Smooth muscle cell (in vitro differentiated cells): ENCODE results near the gene PKLR. TPM values are rescaled to one million over a fixed set of nuclear protein-coding genes. Genes with fewer than 3 reads are reported as not detected.

Experiments
- DNase-seq: peaks from one replicate; lab custom pipeline; 2025; ENCODE audit not compliant: unreplicated experiment; lab: John Stamatoyannopoulos, UW
- H2AFZ ChIP-seq: fragments of 200-600 bp; sonication (generic); 2 replicates; pipeline ENCODE4 v1.6.0; 2016; ENCODE audit warnings: antibody characterized with exemption, low read depth, mild to moderate bottlenecking
- H3F3A ChIP-seq: fragments of 200-600 bp; sonication (generic); 2 replicates; pipeline ENCODE4 v1.6.0; 2017; ENCODE audit warnings: antibody characterized with exemption, low read depth
- H3K27ac ChIP-seq: fragments of 200-600 bp; sonication (generic); 2 replicates; pipeline ENCODE4 v1.5.1; 2016; ENCODE audit warnings: low read depth, mild to moderate bottlenecking
- H3K27me3 ChIP-seq: fragments of 200-600 bp; sonication (generic); 2 replicates; pipeline ENCODE4 v1.6.1; 2016; ENCODE audit warnings: low read depth, mild to moderate bottlenecking
- H3K36me3 ChIP-seq: fragments of 200-600 bp; sonication (generic); 2 replicates; pipeline ENCODE4 v1.5.1; 2016; ENCODE audit warnings: low read depth
- H3K4me1 ChIP-seq: fragments of 200-600 bp; sonication (generic); 2 replicates; pipeline ENCODE4 v1.5.1; 2016; ENCODE audit warnings: low read depth
- H3K4me2 ChIP-seq: fragments of 200-600 bp; sonication (generic); 2 replicates; pipeline ENCODE4 v1.6.0; 2016; ENCODE audit warnings: mild to moderate bottlenecking
- H3K4me3 ChIP-seq: fragments of 200-600 bp; sonication (generic); 2 replicates; pipeline ENCODE4 v1.5.1; 2016; ENCODE audit warnings: mild to moderate bottlenecking
- H3K79me2 ChIP-seq: fragments of 200-600 bp; sonication (generic); 2 replicates; pipeline ENCODE4 v1.6.0; 2016; ENCODE audit warnings: low read depth, mild to moderate bottlenecking
- H3K9ac ChIP-seq: fragments of 200-600 bp; sonication (generic); 2 replicates; pipeline ENCODE4 v1.6.0; 2016; ENCODE audit warnings: low read depth
- H3K9me3 ChIP-seq: fragments of 200-600 bp; sonication (generic); replicated peaks from 2 replicates; pipeline ENCODE4 v1.5.1; 2016; ENCODE audit warnings: low read depth
- H4K20me1 ChIP-seq: fragments of 200-600 bp; sonication (generic); 2 replicates; pipeline ENCODE4 v1.6.0; 2016; ENCODE audit warnings: low read depth
- WGBS: methylation state at CpG from one replicate; pipeline ENCODE4 v1.1.7; 2016; ENCODE audit warnings: low lambda C conversion rate; 5-methylcytosine and 5-hydroxymethylcytosine counted together
- polyA plus RNA-seq: library from polyadenylated mRNA; unstranded; fragments of >200 nt; fragmentation: Nextera tagmentation; extraction: Ambion mirVana; gene quantifications from 2 replicates; pipeline ENCODE4 v1.2.1, GENCODE V29; 2016
- total RNA-seq: library from RNA; depleted of rRNA; stranded (reverse); fragments of >200 nt; gene quantifications from 2 replicates; pipeline ENCODE4 v1.2.3, GENCODE V29; 2014
- TF ChIP-seq, protein P1 (sequence below): fragments of 200-600 bp; sonication (generic); IDR thresholded peaks from 2 replicates; pipeline ENCODE4 v1.5.1; 2017; ENCODE audit warnings: borderline replicate concordance, mild to moderate bottlenecking, antibody characterized with exemption; ENCODE audit not compliant: insufficient read depth, poor library complexity, severe bottlenecking

PKLR gene
- total and polyA plus RNA-seq, 2 experiments from 2014 or later, result not detected

GRCh38 chr1:155309423-155310021, 8.3 kb upstream of the PKLR start:
- TF ChIP-seq, protein P1, sequence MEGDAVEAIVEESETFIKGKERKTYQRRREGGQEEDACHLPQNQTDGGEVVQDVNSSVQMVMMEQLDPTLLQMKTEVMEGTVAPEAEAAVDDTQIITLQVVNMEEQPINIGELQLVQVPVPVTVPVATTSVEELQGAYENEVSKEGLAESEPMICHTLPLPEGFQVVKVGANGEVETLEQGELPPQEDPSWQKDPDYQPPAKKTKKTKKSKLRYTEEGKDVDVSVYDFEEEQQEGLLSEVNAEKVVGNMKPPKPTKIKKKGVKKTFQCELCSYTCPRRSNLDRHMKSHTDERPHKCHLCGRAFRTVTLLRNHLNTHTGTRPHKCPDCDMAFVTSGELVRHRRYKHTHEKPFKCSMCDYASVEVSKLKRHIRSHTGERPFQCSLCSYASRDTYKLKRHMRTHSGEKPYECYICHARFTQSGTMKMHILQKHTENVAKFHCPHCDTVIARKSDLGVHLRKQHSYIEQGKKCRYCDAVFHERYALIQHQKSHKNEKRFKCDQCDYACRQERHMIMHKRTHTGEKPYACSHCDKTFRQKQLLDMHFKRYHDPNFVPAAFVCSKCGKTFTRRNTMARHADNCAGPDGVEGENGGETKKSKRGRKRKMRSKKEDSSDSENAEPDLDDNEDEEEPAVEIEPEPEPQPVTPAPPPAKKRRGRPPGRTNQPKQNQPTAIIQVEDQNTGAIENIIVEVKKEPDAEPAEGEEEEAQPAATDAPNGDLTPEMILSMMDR, result no peak
- peaks cover 23% of the 10 kb centered on the region for H4K20me1 ChIP-seq
- no peak overlapping the region for H2AFZ ChIP-seq
- DNase-seq, result no peak
- 34% methylated on average over 11 of the region's 11 CpGs for whole genome bisulfite sequencing
- H3K4me1 ChIP-seq, result peaks cover 16% of the 10 kb centered on the region
- no peaks in the 10 kb centered on the region for H3K27me3 ChIP-seq
- peaks cover 6% of the 10 kb centered on the region for H3F3A ChIP-seq
- H3K9ac ChIP-seq, result peak overlapping the region; percentile 89
- peak overlapping the region; percentile 71 for H3K4me3 ChIP-seq
- H3K79me2 ChIP-seq, result peaks cover 37% of the 10 kb centered on the region
- H3K27ac ChIP-seq, result peak overlapping the region; percentile 76
- peak overlapping the region; percentile 97 for H3K4me2 ChIP-seq
- H3K9me3 ChIP-seq, result no peaks in the 10 kb centered on the region
- no peaks in the 10 kb centered on the region for H3K36me3 ChIP-seq

DNA sequence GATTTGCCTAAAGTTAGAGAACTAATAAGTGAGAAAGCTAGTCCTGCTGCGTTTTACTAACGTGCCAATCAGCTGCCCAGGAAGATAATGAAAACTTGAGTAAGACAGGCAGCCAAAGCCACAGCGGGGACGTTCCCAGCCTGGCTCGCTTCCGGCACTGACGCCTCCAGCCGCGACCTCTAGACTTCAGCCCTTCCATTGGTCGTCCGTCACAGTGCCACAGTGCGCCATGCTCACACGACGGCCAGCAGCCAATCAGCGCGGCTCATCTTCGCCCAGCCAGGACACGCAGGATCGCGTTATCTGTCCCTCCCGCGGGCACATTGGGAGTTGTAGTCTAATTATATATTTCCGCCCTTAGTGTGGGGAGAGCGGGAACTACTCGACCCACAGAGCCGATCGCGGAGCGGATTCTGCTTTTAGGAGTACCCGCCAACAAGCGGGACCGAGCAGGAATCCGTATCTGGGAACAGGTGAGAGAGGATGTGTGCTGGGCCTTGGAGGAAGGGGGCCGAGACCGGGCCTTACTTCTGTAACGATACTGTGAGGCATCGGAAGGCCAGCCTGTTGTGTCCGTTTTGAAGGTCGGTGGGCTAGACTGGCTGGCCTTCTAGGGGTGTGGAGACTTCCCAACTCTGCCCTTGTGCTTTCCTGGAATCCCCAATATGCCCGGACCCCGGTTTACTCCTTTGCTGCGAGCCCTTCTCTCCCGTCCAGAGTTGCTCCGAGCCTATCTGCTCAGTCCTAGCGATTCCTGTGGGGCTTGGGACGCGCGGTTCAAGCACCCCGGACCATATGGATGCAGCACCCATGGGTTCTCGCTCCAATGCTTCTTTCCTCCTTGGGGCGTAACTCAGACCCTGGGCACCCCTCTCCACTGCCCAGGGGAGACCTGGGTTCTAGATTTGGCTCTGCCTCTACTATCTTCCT, 7.5 kb upstream of the PKLR start, which contains the start of gene FDPS:
Gene FDPS (plus strand): TSS at position 374 of the 930 bp plus-strand sequence. CDS start 924 bp downstream, outside the sequence.
- Histone ChIP-seq H3K79me2 (peaks cover 37% of the 10 kb centered on the region), H3K4me2 (peak within 1 kb of the TSS; percentile 97), H4K20me1 (peaks cover 16% of the 10 kb centered on the region), H3K27ac (peak within 1 kb of the TSS; percentile 76), H3K9ac (peak within 1 kb of the TSS; percentile 89), H3K4me3 (peak within 1 kb of the TSS; percentile 71), H3K36me3 (no peaks in the 10 kb centered on the region), H3K27me3 (no peaks in the 10 kb centered on the region), H2AFZ (peak within 1 kb of the TSS; percentile 61), H3F3A (peaks cover 6% of the 10 kb centered on the region), H3K9me3 (no peaks in the 10 kb centered on the region), H3K4me1 (peaks cover 16% of the 10 kb centered on the region)
- TF ChIP-seq, protein P1, result no peak
- peak; percentile 84 for DNase-seq
- 1% methylated on average over 51 of the region's 51 CpGs for WGBS

DNA sequence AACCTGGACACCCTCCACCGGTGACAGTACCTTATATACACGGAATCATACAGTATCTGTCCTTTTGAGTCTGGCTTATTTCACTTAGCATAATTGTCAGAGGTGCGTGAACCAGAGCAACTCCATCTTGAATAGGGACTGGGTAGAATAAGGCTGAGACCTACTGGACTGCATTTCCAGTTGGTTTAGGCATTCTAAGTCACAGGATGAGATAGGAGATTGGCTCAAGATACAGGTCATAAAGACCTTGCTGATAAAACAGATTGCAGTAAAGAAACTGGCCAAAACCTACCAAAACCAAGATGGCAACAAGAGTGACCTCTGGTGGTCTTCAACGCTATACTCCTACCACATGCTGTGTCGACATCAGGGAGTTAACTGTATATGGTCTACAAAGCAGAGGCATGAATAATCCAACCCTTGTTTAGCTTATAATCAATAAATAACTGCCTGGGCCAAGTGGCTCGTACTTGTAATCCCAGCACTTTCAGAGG, 6.1 kb upstream of the PKLR start:
- H3K36me3 ChIP-seq, result no peaks in the 10 kb centered on the region
- H3K79me2 ChIP-seq, result peaks cover 36% of the 10 kb centered on the region
- no peak overlapping the region for H3K9ac ChIP-seq
- no peak overlapping the region for H2AFZ ChIP-seq
- peaks cover 6% of the 10 kb centered on the region for H3F3A ChIP-seq
- TF ChIP-seq, protein P1, result peak; percentile 37
- peaks cover 11% of the 10 kb centered on the region for H4K20me1 ChIP-seq
- no peaks in the 10 kb centered on the region for H3K9me3 ChIP-seq
- H3K27ac ChIP-seq, result no peak overlapping the region
- DNase-seq, result no peak
- no peaks in the 10 kb centered on the region for H3K27me3 ChIP-seq
- 72% methylated on average over 6 of the region's 6 CpGs for WGBS
- no peak overlapping the region for H3K4me3 ChIP-seq
- H3K4me2 ChIP-seq, result no peak overlapping the region
- peaks cover 16% of the 10 kb centered on the region for H3K4me1 ChIP-seq
